ENCODE results near the gene ANXA2. TPM values are rescaled to one million over a fixed set of nuclear protein-coding genes. Genes with fewer than 3 reads are reported as not detected.

ANXA2 gene
- total RNA-seq, 1 experiment from 2014 or later = 1,903 TPM

- no peak for ATAC-seq
- no peak for DNase-seq (ENCODE audit: low read depth, low spot score)
- Histone ChIP-seq H3K27me3 (ENCODE audit: control insufficient read depth, insufficient read depth, low read length) (no peaks in the 10 kb centered on the region), H3K36me3 (ENCODE audit: control insufficient read depth, insufficient read depth, low read length) (peaks cover 53% of the 10 kb centered on the region), H3K27ac (ENCODE audit: low read length) (peak overlapping the region; percentile 12), H3K4me3 (ENCODE audit: low read depth in 2 of 2, low read length in 2 of 2) (no peak overlapping the region), H3K9me3 (ENCODE audit: control insufficient read depth, insufficient read depth, low read depth, low read length) (no peaks in the 10 kb centered on the region), H3K4me1 (ENCODE audit: control insufficient read depth, insufficient read depth, low read length) (peaks cover 64% of the 10 kb centered on the region)
- no TSS peak for BruUV-seq (replicated peaks)
- in situ Hi-C loops (cut with HindIII; ENCODE audit: low pct_unique_long_range_greater_than_20kb, low sequenced_read_pairs) = no loop called here
- intact Hi-C loops (cut with micrococcal nuclease; ENCODE audit: unreplicated experiment) = no loop called here
- CTCF ChIA-PET = no interaction called here
- POLR2A ChIA-PET = no interaction called here
- TF ChIP-seq SIN3A (IDR thresholded peaks at IDR 0.05; ENCODE audit: borderline replicate concordance, insufficient read depth, low read depth, low read length) (no peak), TCF7L2 (IDR thresholded peaks at IDR 0.05; ENCODE audit: low read depth, low read length) (no peak), POLR2AphosphoS5 (IDR thresholded peaks at IDR 0.05; ENCODE audit: low read depth, low read length) (no peak), CTCF (IDR thresholded peaks at IDR 0.05) (no peak), REST (IDR thresholded peaks at IDR 0.05; ENCODE audit: insufficient read depth in 1 of 2, low read depth in 2 of 2, low read length in 1 of 2) (no peak)
Observed at GRCh38 chr15:60346653-60347052, 51.1 kb downstream of the ANXA2 start.

GRCh38 chr15:60346077-60346476 is 51.7 kb downstream of the ANXA2 start:
- peaks cover 58% of the 10 kb centered on the region for H3K4me1 ChIP-seq (ENCODE audit: control insufficient read depth, insufficient read depth, low read length)
- no peaks in the 10 kb centered on the region for H3K27me3 ChIP-seq (ENCODE audit: control insufficient read depth, insufficient read depth, low read length)
- intact Hi-C loops (cut with micrococcal nuclease; ENCODE audit: unreplicated experiment) (no loop called here), in situ Hi-C loops (cut with HindIII; ENCODE audit: low pct_unique_long_range_greater_than_20kb, low sequenced_read_pairs) (no loop called here)
- CTCF ChIA-PET = no interaction called here
- H3K27ac ChIP-seq (ENCODE audit: low read length) = 0 out of 2 replicates have a peak overlapping the region, but pooled peaks have one; percentile 26
- BruUV-seq (replicated peaks) = no TSS peak
- peaks cover 47% of the 10 kb centered on the region for H3K36me3 ChIP-seq (ENCODE audit: control insufficient read depth, insufficient read depth, low read length)
- no peak for ATAC-seq
- TF ChIP-seq CTCF (IDR thresholded peaks at IDR 0.05) (no peak), REST (IDR thresholded peaks at IDR 0.05; ENCODE audit: insufficient read depth in 1 of 2, low read depth in 2 of 2, low read length in 1 of 2) (no peak), POLR2AphosphoS5 (IDR thresholded peaks at IDR 0.05; ENCODE audit: low read depth, low read length) (no peak; the same call in 1 of the 2 replicates), SIN3A (IDR thresholded peaks at IDR 0.05; ENCODE audit: borderline replicate concordance, insufficient read depth, low read depth, low read length) (no peak), TCF7L2 (IDR thresholded peaks at IDR 0.05; ENCODE audit: low read depth, low read length) (no peak)
- DNase-seq (ENCODE audit: low read depth, low spot score) = no peak
- no peaks in the 10 kb centered on the region for H3K9me3 ChIP-seq (ENCODE audit: control insufficient read depth, insufficient read depth, low read depth, low read length)
- POLR2A ChIA-PET = no interaction called here
- H3K4me3 ChIP-seq (ENCODE audit: low read depth in 2 of 2, low read length in 2 of 2) = no peak overlapping the region

Data from Panc1 (cell line).